ENCODE results near the gene TSPAN32.

The TSPAN32 gene

GRCh38 chr11:2261436-2262230, 40.2 kb upstream of the TSPAN32 start:
- H3K36me3 ChIP-seq (ENCODE audit: control insufficient read depth in 2 of 2, insufficient read depth in 1 of 2, low read length in 2 of 2): no peaks in the 10 kb centered on the region
- H3K27ac ChIP-seq (ENCODE audit: extremely low read depth, low read depth, low read length): no peak overlapping the region
- ChIA-PET POLR2A (no interaction called here), CTCF (no interaction called here)
- H3K9me3 ChIP-seq (ENCODE audit: control insufficient read depth, insufficient read depth, low read depth, low read length): no peaks in the 10 kb centered on the region
- TF ChIP-seq, protein P1, sequence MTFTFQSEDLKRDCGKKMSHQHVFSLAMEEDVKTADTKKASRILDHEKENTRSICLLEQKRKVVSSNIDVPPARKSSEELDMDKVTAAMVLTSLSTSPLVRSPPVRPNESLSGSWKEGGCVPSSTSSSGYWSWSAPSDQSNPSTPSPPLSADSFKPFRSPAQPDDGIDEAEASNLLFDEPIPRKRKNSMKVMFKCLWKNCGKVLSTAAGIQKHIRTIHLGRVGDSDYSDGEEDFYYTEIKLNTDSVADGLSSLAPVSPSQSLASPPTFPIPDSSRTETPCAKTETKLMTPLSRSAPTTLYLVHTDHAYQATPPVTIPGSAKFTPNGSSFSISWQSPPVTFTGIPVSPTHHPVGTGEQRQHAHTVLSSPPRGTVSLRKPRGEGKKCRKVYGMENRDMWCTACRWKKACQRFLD (tag by site-specific recombination; IDR thresholded peaks at IDR 0.05): no peak
- no peak for TF ChIP-seq ZNF416 (tag by site-specific recombination; IDR thresholded peaks at IDR 0.05)
- TF ChIP-seq ZBTB26 (tag by site-specific recombination; optimal IDR thresholded peaks at IDR 0.05): no peak
- no peak for TF ChIP-seq ZNF623 (tag by site-specific recombination; IDR thresholded peaks at IDR 0.05)
- no peak for TF ChIP-seq ZNF521 (tag by site-specific recombination; IDR thresholded peaks at IDR 0.05)
- TF ChIP-seq ZNF155 (tag by site-specific recombination; IDR thresholded peaks at IDR 0.05): no peak
- TF ChIP-seq ZNF133 (tag by site-specific recombination; IDR thresholded peaks at IDR 0.05): no peak
- TF ChIP-seq, protein P2, sequence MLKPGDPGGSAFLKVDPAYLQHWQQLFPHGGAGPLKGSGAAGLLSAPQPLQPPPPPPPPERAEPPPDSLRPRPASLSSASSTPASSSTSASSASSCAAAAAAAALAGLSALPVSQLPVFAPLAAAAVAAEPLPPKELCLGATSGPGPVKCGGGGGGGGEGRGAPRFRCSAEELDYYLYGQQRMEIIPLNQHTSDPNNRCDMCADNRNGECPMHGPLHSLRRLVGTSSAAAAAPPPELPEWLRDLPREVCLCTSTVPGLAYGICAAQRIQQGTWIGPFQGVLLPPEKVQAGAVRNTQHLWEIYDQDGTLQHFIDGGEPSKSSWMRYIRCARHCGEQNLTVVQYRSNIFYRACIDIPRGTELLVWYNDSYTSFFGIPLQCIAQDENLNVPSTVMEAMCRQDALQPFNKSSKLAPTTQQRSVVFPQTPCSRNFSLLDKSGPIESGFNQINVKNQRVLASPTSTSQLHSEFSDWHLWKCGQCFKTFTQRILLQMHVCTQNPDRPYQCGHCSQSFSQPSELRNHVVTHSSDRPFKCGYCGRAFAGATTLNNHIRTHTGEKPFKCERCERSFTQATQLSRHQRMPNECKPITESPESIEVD (tag by site-specific recombination; IDR thresholded peaks at IDR 0.05): no peak
- TF ChIP-seq GLI4 (tag by site-specific recombination; IDR thresholded peaks at IDR 0.05): no peak
- no peak for TF ChIP-seq ZNF114 (tag by site-specific recombination; IDR thresholded peaks at IDR 0.05)
- TF ChIP-seq ZFHX2 (tag by site-specific recombination; conservative IDR thresholded peaks at IDR 0.05): no peak
- no peak for TF ChIP-seq ZNF174 (tag by site-specific recombination; IDR thresholded peaks at IDR 0.05)
- no peaks in the 10 kb centered on the region for H3K4me1 ChIP-seq (ENCODE audit: control insufficient read depth, insufficient read depth, low read length)
- no peak overlapping the region for H3K4me3 ChIP-seq (ENCODE audit: low read depth, low read length)

DNA sequence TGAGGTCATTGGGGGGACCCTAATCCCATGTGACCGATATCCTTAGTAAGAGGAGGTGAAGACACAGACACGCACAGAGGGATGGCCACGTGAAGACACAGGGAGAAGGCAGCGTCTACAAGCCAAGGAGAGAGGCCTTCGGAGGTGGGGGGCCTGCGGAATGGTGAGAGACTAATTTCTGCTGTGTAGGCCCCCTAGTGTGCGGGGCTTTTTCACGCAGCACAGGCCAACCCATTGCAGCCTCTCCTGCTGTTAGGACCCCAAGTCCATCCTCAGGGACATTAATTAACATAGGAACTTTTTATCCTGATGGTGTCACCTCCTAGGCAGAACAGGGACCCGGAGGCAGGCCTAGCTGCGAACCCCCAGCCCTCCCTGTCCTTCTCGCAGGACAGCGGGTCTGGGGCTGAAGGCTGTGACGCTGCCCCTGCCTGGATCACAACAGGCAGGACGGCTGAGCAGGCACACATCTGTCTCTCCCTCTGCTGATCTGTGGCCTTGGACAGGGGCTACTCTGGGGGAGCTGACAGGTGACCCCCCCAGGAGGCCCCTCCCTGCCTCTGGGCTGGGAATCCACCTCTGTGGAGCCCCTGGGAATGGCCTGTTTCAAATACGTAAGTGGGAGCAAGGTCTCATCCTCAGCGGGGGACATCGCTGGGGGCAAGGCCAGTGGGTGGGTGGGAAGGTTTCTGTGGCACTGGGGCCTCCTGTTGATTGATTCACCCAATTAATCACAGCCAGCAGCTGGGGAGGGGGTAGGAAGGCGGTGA, 39.3 kb upstream of the TSPAN32 start:
- Histone ChIP-seq H3K9me3 (ENCODE audit: control insufficient read depth, insufficient read depth, low read depth, low read length) (no peaks in the 10 kb centered on the region), H3K36me3 (ENCODE audit: control insufficient read depth in 2 of 2, insufficient read depth in 1 of 2, low read length in 2 of 2) (no peaks in the 10 kb centered on the region), H3K4me3 (ENCODE audit: low read depth, low read length) (no peak overlapping the region), H3K4me1 (ENCODE audit: control insufficient read depth, insufficient read depth, low read length) (no peaks in the 10 kb centered on the region), H3K27ac (ENCODE audit: extremely low read depth, low read depth, low read length) (no peak overlapping the region)
- ChIA-PET POLR2A (no interaction called here), CTCF (no interaction called here)
- TF ChIP-seq GLIS1 (tag by site-specific recombination; IDR thresholded peaks at IDR 0.05): 0 out of 2 replicates have a peak, but pooled peaks have one; percentile 22
- TF ChIP-seq ZNF133 (tag by site-specific recombination; IDR thresholded peaks at IDR 0.05): no peak
- TF ChIP-seq ZNF621 (tag by site-specific recombination; IDR thresholded peaks at IDR 0.05): no peak
- TF ChIP-seq ZBTB21 (tag by site-specific recombination; IDR thresholded peaks at IDR 0.05): no peak

- H3K4me3 ChIP-seq (ENCODE audit: low read depth, low read length): no peak overlapping the region
- ChIA-PET CTCF (no interaction called here), POLR2A (no interaction called here)
- no peak for TF ChIP-seq ZNF112 (tag by site-specific recombination; IDR thresholded peaks at IDR 0.05)
- no peak for TF ChIP-seq TRIM28 (IDR thresholded peaks at IDR 0.05; ENCODE audit: borderline replicate concordance, low read length)
- no peak for TF ChIP-seq PATZ1 (tag by site-specific recombination; IDR thresholded peaks at IDR 0.05)
- no peak for TF ChIP-seq ZNF311 (tag by site-specific recombination; IDR thresholded peaks at IDR 0.05; ENCODE audit: borderline replicate concordance)
- no peak for TF ChIP-seq KLF9 (tag by site-specific recombination; IDR thresholded peaks at IDR 0.05; ENCODE audit: low read depth)
- TF ChIP-seq OSR2 (tag by site-specific recombination; IDR thresholded peaks at IDR 0.05): no peak
- TF ChIP-seq HOXC10 (CRISPR knock-in tag; IDR thresholded peaks at IDR 0.05): no peak
- no peak for TF ChIP-seq AEBP2 (tag by site-specific recombination; IDR thresholded peaks at IDR 0.05; ENCODE audit: borderline replicate concordance)
These were observed 38.7 kb upstream of the TSPAN32 start for GRCh38 chr11:2263071-2263565.

More at GRCh38 chr11:2263071-2263565, 38.7 kb upstream of the TSPAN32 start:
- H3K4me1 ChIP-seq (ENCODE audit: control insufficient read depth, insufficient read depth, low read length): no peaks in the 10 kb centered on the region
- no peak overlapping the region for H3K27ac ChIP-seq (ENCODE audit: extremely low read depth, low read depth, low read length)
- no peaks in the 10 kb centered on the region for H3K9me3 ChIP-seq (ENCODE audit: control insufficient read depth, insufficient read depth, low read depth, low read length)
- H3K36me3 ChIP-seq (ENCODE audit: control insufficient read depth in 2 of 2, insufficient read depth in 1 of 2, low read length in 2 of 2): no peaks in the 10 kb centered on the region
